HepG2 (cell line): ENCODE data around the gene NPY4R.
"Not testable (repeated sequence)": the region's sequence is repeated elsewhere in the genome, so short reads cannot be mapped to it uniquely, and the experiment has no call there.

ENCODE experiments used
- CBX5 ChIP-seq: sonication (generic); formaldehyde crosslinking; IDR thresholded peaks from 2 replicates; pipeline ENCODE4 v1.4.0; 2020; ENCODE audit warnings: missing genetic modification reagents, borderline replicate concordance
- EP300 ChIP-seq, 3 experiments: sonication (generic) in 1 of 3; formaldehyde crosslinking in 1 of 3; IDR thresholded peaks; 2 replicates each; pipeline versions ENCODE4 v1.5.1 to v1.6.1; 2011 to 2020; ENCODE audit warnings: low read depth in 2 of 3, low read length in 2 of 3, borderline replicate concordance in 1 of 3, improper control_type of control experiment in 1 of 3, mild to moderate bottlenecking in 1 of 3, missing genetic modification reagents in 1 of 3, moderate library complexity in 1 of 3
- HDAC1 ChIP-seq: sonication (generic); formaldehyde crosslinking; IDR thresholded peaks from 2 replicates; pipeline ENCODE4 v1.5.1; 2020; ENCODE audit warnings: mild to moderate bottlenecking, missing genetic modification reagents
- MATR3 ChIP-seq: sonication (generic); formaldehyde crosslinking; IDR thresholded peaks from 2 replicates; pipeline ENCODE4 v1.4.0; 2020; ENCODE audit warnings: missing genetic modification reagents
- NFATC3 ChIP-seq: sonication (generic); formaldehyde crosslinking; IDR thresholded peaks from 2 replicates; pipeline ENCODE4 v1.5.1; 2020; ENCODE audit warnings: mild to moderate bottlenecking, missing genetic modification reagents
- SMAD1 ChIP-seq: sonication (generic); formaldehyde crosslinking; IDR thresholded peaks from 2 replicates; pipeline ENCODE4 v1.4.0; 2020; ENCODE audit warnings: missing genetic modification reagents, low read depth, mild to moderate bottlenecking, borderline replicate concordance
- SMAD9 ChIP-seq: sonication (generic); formaldehyde crosslinking; IDR thresholded peaks from 2 replicates; pipeline ENCODE4 v1.5.1; 2020; ENCODE audit warnings: mild to moderate bottlenecking, missing genetic modification reagents
- TF ChIP-seq, protein P1 (sequence below): sonication (generic); formaldehyde crosslinking; conservative IDR thresholded peaks from 2 replicates; pipeline ENCODE4 v1.4.0; 2020; ENCODE audit warnings: missing genetic modification reagents
- TF ChIP-seq, protein P2 (sequence below): sonication (generic); formaldehyde crosslinking; IDR thresholded peaks from 2 replicates; pipeline ENCODE4 v1.5.0; 2020; ENCODE audit warnings: mild to moderate bottlenecking, missing genetic modification reagents, moderate library complexity

- TF ChIP-seq HDAC1 (CRISPR knock-in tag); EP300 (IDR thresholded peaks at IDR 0.05; ENCODE audit: low read depth in 2 of 2, low read length in 2 of 2); EP300 (CRISPR knock-in tag; IDR thresholded peaks at IDR 0.05; ENCODE audit: borderline replicate concordance); SMAD9; CBX5 (CRISPR knock-in tag); SMAD1 (CRISPR knock-in tag); MATR3; NFATC3: not testable (repeated sequence)
- TF ChIP-seq, protein P1, sequence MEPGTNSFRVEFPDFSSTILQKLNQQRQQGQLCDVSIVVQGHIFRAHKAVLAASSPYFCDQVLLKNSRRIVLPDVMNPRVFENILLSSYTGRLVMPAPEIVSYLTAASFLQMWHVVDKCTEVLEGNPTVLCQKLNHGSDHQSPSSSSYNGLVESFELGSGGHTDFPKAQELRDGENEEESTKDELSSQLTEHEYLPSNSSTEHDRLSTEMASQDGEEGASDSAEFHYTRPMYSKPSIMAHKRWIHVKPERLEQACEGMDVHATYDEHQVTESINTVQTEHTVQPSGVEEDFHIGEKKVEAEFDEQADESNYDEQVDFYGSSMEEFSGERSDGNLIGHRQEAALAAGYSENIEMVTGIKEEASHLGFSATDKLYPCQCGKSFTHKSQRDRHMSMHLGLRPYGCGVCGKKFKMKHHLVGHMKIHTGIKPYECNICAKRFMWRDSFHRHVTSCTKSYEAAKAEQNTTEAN (CRISPR knock-in tag), result not testable (repeated sequence)
- TF ChIP-seq, protein P2, sequence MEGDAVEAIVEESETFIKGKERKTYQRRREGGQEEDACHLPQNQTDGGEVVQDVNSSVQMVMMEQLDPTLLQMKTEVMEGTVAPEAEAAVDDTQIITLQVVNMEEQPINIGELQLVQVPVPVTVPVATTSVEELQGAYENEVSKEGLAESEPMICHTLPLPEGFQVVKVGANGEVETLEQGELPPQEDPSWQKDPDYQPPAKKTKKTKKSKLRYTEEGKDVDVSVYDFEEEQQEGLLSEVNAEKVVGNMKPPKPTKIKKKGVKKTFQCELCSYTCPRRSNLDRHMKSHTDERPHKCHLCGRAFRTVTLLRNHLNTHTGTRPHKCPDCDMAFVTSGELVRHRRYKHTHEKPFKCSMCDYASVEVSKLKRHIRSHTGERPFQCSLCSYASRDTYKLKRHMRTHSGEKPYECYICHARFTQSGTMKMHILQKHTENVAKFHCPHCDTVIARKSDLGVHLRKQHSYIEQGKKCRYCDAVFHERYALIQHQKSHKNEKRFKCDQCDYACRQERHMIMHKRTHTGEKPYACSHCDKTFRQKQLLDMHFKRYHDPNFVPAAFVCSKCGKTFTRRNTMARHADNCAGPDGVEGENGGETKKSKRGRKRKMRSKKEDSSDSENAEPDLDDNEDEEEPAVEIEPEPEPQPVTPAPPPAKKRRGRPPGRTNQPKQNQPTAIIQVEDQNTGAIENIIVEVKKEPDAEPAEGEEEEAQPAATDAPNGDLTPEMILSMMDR (CRISPR knock-in tag), result not testable (repeated sequence)
These were observed 9.8 kb downstream of the NPY4R start for GRCh38 chr10:46455992-46456391.
